ENCODE data around the gene RNF146. TPM values are rescaled to one million over a fixed set of nuclear protein-coding genes. Genes with fewer than 3 reads are reported as not detected.

Gene RNF146
- total and polyA plus RNA-seq, 2 experiments from 2014 or later: 24.2 to 43.7 TPM

DNA sequence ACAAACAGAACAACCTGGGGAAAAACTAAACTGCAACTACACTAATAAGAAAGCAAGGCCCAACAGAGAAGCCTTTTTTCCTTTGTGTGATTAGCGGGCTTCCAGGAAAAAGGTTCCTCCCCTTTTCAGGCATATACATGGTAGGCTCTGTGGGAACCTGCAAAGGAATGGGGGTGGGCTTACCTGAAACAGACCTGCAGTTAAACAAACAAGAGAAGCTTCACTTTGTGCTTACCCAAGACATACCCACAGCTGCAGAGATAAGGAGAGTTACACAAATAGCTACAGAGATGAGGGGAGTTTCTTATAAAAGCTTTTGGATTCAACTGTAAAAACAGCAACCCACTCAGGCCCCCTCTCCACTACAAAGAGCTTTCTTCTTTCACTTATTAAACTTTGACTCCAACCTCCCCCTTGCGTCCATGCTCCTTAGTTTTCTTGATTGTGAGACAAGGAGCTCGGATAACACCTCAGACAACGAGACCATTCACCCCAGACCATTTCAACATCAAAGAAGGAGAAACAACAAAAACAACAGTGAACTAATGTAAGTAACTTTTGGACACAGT is 30.9 kb downstream of the RNF146 start (continued):
- TF ChIP-seq, protein P1, sequence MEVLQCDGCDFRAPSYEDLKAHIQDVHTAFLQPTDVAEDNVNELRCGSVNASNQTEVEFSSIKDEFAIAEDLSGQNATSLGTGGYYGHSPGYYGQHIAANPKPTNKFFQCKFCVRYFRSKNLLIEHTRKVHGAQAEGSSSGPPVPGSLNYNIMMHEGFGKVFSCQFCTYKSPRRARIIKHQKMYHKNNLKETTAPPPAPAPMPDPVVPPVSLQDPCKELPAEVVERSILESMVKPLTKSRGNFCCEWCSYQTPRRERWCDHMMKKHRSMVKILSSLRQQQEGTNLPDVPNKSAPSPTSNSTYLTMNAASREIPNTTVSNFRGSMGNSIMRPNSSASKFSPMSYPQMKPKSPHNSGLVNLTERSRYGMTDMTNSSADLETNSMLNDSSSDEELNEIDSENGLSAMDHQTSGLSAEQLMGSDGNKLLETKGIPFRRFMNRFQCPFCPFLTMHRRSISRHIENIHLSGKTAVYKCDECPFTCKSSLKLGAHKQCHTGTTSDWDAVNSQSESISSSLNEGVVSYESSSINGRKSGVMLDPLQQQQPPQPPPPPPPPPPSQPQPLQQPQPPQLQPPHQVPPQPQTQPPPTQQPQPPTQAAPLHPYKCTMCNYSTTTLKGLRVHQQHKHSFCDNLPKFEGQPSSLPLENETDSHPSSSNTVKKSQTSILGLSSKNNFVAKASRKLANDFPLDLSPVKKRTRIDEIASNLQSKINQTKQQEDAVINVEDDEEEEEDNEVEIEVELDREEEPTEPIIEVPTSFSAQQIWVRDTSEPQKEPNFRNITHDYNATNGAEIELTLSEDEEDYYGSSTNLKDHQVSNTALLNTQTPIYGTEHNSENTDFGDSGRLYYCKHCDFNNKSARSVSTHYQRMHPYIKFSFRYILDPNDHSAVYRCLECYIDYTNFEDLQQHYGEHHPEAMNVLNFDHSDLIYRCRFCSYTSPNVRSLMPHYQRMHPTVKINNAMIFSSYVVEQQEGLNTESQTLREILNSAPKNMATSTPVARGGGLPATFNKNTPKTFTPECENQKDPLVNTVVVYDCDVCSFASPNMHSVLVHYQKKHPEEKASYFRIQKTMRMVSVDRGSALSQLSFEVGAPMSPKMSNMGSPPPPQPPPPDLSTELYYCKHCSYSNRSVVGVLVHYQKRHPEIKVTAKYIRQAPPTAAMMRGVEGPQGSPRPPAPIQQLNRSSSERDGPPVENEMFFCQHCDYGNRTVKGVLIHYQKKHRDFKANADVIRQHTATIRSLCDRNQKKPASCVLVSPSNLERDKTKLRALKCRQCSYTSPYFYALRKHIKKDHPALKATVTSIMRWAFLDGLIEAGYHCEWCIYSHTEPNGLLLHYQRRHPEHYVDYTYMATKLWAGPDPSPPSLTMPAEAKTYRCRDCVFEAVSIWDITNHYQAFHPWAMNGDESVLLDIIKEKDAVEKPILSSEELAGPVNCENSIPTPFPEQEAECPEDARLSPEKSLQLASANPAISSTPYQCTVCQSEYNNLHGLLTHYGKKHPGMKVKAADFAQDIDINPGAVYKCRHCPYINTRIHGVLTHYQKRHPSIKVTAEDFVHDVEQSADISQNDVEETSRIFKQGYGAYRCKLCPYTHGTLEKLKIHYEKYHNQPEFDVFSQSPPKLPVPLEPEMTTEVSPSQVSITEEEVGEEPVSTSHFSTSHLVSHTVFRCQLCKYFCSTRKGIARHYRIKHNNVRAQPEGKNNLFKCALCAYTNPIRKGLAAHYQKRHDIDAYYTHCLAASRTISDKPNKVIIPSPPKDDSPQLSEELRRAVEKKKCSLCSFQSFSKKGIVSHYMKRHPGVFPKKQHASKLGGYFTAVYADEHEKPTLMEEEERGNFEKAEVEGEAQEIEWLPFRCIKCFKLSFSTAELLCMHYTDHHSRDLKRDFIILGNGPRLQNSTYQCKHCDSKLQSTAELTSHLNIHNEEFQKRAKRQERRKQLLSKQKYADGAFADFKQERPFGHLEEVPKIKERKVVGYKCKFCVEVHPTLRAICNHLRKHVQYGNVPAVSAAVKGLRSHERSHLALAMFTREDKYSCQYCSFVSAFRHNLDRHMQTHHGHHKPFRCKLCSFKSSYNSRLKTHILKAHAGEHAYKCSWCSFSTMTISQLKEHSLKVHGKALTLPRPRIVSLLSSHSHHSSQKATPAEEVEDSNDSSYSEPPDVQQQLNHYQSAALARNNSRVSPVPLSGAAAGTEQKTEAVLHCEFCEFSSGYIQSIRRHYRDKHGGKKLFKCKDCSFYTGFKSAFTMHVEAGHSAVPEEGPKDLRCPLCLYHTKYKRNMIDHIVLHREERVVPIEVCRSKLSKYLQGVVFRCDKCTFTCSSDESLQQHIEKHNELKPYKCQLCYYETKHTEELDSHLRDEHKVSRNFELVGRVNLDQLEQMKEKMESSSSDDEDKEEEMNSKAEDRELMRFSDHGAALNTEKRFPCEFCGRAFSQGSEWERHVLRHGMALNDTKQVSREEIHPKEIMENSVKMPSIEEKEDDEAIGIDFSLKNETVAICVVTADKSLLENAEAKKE (CRISPR knock-in tag; IDR thresholded peaks at IDR 0.05): no peak
- TF ChIP-seq ZNF331 (CRISPR knock-in tag; IDR thresholded peaks at IDR 0.05; ENCODE audit: low read depth): no peak
- TF ChIP-seq POLR2AphosphoS5 (IDR thresholded peaks at IDR 0.05; ENCODE audit: low read depth): no peak
- no peak for TF ChIP-seq ZNF114 (CRISPR knock-in tag; IDR thresholded peaks at IDR 0.05)

DNA sequence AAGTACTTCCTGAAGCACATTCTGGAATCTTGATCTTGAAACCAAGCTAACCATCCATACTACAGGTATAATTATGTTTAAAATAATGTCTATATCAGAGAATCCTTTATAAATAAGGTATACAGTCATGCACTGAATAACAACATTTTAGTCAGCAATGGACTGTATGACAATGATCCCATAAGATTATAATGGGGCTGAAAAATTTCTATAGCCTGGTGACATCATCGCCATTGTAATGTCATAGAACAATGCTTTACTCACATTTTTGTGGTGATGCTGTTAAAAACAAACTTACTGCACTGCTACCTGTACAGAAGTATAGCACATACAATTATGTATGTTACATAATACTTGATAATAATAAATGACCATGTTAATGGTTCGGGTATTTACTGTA is 31.8 kb downstream of the RNF146 start:
- H3F3A ChIP-seq (replicated peaks; ENCODE audit: low read depth): no peaks in the 10 kb centered on the region
- no peaks in the 10 kb centered on the region for H3K36me3 ChIP-seq (ENCODE audit: insufficient read depth)
- TF ChIP-seq CREB1 (CRISPR knock-in tag; IDR thresholded peaks at IDR 0.05; ENCODE audit: low read depth): no peak
- TF ChIP-seq, protein P2, sequence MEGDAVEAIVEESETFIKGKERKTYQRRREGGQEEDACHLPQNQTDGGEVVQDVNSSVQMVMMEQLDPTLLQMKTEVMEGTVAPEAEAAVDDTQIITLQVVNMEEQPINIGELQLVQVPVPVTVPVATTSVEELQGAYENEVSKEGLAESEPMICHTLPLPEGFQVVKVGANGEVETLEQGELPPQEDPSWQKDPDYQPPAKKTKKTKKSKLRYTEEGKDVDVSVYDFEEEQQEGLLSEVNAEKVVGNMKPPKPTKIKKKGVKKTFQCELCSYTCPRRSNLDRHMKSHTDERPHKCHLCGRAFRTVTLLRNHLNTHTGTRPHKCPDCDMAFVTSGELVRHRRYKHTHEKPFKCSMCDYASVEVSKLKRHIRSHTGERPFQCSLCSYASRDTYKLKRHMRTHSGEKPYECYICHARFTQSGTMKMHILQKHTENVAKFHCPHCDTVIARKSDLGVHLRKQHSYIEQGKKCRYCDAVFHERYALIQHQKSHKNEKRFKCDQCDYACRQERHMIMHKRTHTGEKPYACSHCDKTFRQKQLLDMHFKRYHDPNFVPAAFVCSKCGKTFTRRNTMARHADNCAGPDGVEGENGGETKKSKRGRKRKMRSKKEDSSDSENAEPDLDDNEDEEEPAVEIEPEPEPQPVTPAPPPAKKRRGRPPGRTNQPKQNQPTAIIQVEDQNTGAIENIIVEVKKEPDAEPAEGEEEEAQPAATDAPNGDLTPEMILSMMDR (conservative IDR thresholded peaks at IDR 0.05; ENCODE audit: low read depth in 2 of 2): no peak
- TF ChIP-seq, protein P3, sequence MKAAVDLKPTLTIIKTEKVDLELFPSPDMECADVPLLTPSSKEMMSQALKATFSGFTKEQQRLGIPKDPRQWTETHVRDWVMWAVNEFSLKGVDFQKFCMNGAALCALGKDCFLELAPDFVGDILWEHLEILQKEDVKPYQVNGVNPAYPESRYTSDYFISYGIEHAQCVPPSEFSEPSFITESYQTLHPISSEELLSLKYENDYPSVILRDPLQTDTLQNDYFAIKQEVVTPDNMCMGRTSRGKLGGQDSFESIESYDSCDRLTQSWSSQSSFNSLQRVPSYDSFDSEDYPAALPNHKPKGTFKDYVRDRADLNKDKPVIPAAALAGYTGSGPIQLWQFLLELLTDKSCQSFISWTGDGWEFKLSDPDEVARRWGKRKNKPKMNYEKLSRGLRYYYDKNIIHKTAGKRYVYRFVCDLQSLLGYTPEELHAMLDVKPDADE (IDR thresholded peaks at IDR 0.05): no peak
- TF ChIP-seq NANOG (IDR thresholded peaks at IDR 0.05; ENCODE audit: borderline replicate concordance): no peak
- TF ChIP-seq, protein P4, sequence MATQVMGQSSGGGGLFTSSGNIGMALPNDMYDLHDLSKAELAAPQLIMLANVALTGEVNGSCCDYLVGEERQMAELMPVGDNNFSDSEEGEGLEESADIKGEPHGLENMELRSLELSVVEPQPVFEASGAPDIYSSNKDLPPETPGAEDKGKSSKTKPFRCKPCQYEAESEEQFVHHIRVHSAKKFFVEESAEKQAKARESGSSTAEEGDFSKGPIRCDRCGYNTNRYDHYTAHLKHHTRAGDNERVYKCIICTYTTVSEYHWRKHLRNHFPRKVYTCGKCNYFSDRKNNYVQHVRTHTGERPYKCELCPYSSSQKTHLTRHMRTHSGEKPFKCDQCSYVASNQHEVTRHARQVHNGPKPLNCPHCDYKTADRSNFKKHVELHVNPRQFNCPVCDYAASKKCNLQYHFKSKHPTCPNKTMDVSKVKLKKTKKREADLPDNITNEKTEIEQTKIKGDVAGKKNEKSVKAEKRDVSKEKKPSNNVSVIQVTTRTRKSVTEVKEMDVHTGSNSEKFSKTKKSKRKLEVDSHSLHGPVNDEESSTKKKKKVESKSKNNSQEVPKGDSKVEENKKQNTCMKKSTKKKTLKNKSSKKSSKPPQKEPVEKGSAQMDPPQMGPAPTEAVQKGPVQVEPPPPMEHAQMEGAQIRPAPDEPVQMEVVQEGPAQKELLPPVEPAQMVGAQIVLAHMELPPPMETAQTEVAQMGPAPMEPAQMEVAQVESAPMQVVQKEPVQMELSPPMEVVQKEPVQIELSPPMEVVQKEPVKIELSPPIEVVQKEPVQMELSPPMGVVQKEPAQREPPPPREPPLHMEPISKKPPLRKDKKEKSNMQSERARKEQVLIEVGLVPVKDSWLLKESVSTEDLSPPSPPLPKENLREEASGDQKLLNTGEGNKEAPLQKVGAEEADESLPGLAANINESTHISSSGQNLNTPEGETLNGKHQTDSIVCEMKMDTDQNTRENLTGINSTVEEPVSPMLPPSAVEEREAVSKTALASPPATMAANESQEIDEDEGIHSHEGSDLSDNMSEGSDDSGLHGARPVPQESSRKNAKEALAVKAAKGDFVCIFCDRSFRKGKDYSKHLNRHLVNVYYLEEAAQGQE (IDR thresholded peaks at IDR 0.05; ENCODE audit: unreplicated experiment): no peak
- TF ChIP-seq EZH2 (IDR thresholded peaks at IDR 0.05; ENCODE audit: low read depth, unreplicated experiment): no peak
- no peak for TF ChIP-seq EZH2phosphoT487 (IDR thresholded peaks at IDR 0.05; ENCODE audit: unreplicated experiment)
- H3K4me3 ChIP-seq: no peak overlapping the region
- Mint-ChIP-seq H3K36me3 (ENCODE audit: low read depth) (peaks cover 41% of the 10 kb centered on the region), H3K27ac (no peak overlapping the region), H3K4me3 (no peak overlapping the region), H3K27me3 (ENCODE audit: insufficient read depth, low read depth, poor library complexity) (no peaks in the 10 kb centered on the region), H3K4me1 (peaks cover 10% of the 10 kb centered on the region; the same call in 2 of the 3 replicates), H3K9me3 (peaks cover 9% of the 10 kb centered on the region; the same call in 2 of the 3 replicates)
- H3K9me2 ChIP-seq (ENCODE audit: insufficient read depth): no peaks in the 10 kb centered on the region
- no peaks in the 10 kb centered on the region for H4K20me1 ChIP-seq (replicated peaks; ENCODE audit: insufficient read depth)
- H2AFZ ChIP-seq: no peak overlapping the region
- no peak overlapping the region for H3K4me2 ChIP-seq
- no peak overlapping the region for H3K27ac ChIP-seq (ENCODE audit: low read depth)
- ATAC-seq (no peak), DNase-seq (ENCODE audit: low spot score) (no peak)
- peaks cover 19% of the 10 kb centered on the region for H3K79me2 ChIP-seq (replicated peaks; ENCODE audit: insufficient read depth)
- H3K4me1 ChIP-seq (ENCODE audit: insufficient read depth): no peaks in the 10 kb centered on the region; the same call in 1 of the 2 replicates
- H3K27me3 ChIP-seq (ENCODE audit: insufficient read depth): no peaks in the 10 kb centered on the region
